Neural crest cell (in vitro differentiated cells): ENCODE results near the gene ADAMTS4. TPM values are rescaled to one million over a fixed set of nuclear protein-coding genes. Genes with fewer than 3 reads are reported as not detected.

Experiments used
- DNase-seq: peaks from one replicate; pipeline ENCODE4 v3.0.0; 2021; ENCODE audit warnings: low read depth, mixed read lengths, low spot score
- H3K27ac Mint-ChIP-seq: one replicate; pipeline ENCODE4 v1.8.0; 2021; ENCODE audit warnings: mild to moderate bottlenecking, mixed read lengths; ENCODE audit not compliant: unreplicated experiment
- H3K27me3 Mint-ChIP-seq: 2 replicates; pipeline ENCODE4 v1.8.0; 2021; ENCODE audit warnings: low read depth, mild to moderate bottlenecking, mixed read lengths
- H3K36me3 Mint-ChIP-seq: 2 replicates; pipeline ENCODE4 v1.8.0; 2021; ENCODE audit warnings: low read depth, mild to moderate bottlenecking, mixed read lengths
- H3K4me1 Mint-ChIP-seq: 2 replicates; pipeline ENCODE4 v1.8.0; 2021; ENCODE audit warnings: mixed read lengths
- H3K4me3 Mint-ChIP-seq: one replicate; pipeline ENCODE4 v1.8.0; 2021; ENCODE audit warnings: mild to moderate bottlenecking, mixed read lengths
- H3K9me3 Mint-ChIP-seq: 2 replicates; pipeline ENCODE4 v1.8.0; 2021; ENCODE audit warnings: mixed read lengths
- CTCF ChIP-seq: fragments of 200-600 bp; sonication (generic); conservative IDR thresholded peaks from 2 replicates; pipeline ENCODE4 v1.5.0; 2021; ENCODE audit warnings: antibody characterized with exemption, mild to moderate bottlenecking
- total RNA-seq: library from RNA; stranded (reverse); gene quantifications from 2 replicates; pipeline ENCODE4 v1.2.1, GENCODE V29; 2021

ADAMTS4 gene
- total RNA-seq, 1 donor from 2014 or later: 4.6 TPM

GRCh38 chr1:161218301-161219077 lies 19.6 kb upstream of the ADAMTS4 start:
- no peak for TF ChIP-seq CTCF
- H3K4me3 Mint-ChIP-seq: no peak overlapping the region
- no peak overlapping the region for H3K27ac Mint-ChIP-seq

GRCh38 chr1:161217831-161218230 lies 19.0 kb upstream of the ADAMTS4 start:
- H3K27me3 Mint-ChIP-seq: no peaks in the 10 kb centered on the region
- no peak for DNase-seq
- H3K36me3 Mint-ChIP-seq: peaks cover 19% of the 10 kb centered on the region
- no peak overlapping the region for H3K27ac Mint-ChIP-seq
- H3K4me3 Mint-ChIP-seq: no peak overlapping the region
- no peaks in the 10 kb centered on the region for H3K9me3 Mint-ChIP-seq
- peaks cover 14% of the 10 kb centered on the region for H3K4me1 Mint-ChIP-seq
- TF ChIP-seq CTCF: no peak

More at GRCh38 chr1:161218301-161219077, 19.6 kb upstream of the ADAMTS4 start:
- no peaks in the 10 kb centered on the region for H3K27me3 Mint-ChIP-seq
- DNase-seq: no peak
- H3K4me1 Mint-ChIP-seq: peaks cover 9% of the 10 kb centered on the region
- H3K9me3 Mint-ChIP-seq: no peaks in the 10 kb centered on the region
- H3K36me3 Mint-ChIP-seq: peaks cover 13% of the 10 kb centered on the region

GRCh38 chr1:161216945-161217712 lies 18.3 kb upstream of the ADAMTS4 start:
- peaks cover 22% of the 10 kb centered on the region for H3K36me3 Mint-ChIP-seq
- no peak for DNase-seq
- TF ChIP-seq CTCF: no peak
- no peak overlapping the region for H3K27ac Mint-ChIP-seq
- no peak overlapping the region for H3K4me3 Mint-ChIP-seq
- no peaks in the 10 kb centered on the region for H3K9me3 Mint-ChIP-seq
- H3K4me1 Mint-ChIP-seq: peaks cover 14% of the 10 kb centered on the region
- H3K27me3 Mint-ChIP-seq: no peaks in the 10 kb centered on the region

- peaks cover 26% of the 10 kb centered on the region for H3K36me3 Mint-ChIP-seq
- no peak within 1 kb of the TSS for H3K4me3 Mint-ChIP-seq
- H3K9me3 Mint-ChIP-seq: no peaks in the 10 kb centered on the region
- H3K4me1 Mint-ChIP-seq: peaks cover 15% of the 10 kb centered on the region
- no peaks in the 10 kb centered on the region for H3K27me3 Mint-ChIP-seq
- no peak within 1 kb of the TSS for H3K27ac Mint-ChIP-seq
- DNase-seq: no peak
- no peak for TF ChIP-seq CTCF
These were observed 16.2 kb upstream of the ADAMTS4 start, which contains the start of gene FCER1G for GRCh38 chr1:161215076-161215475. Gene FCER1G (plus strand): TSS chr1:161215295. CDS start chr1:161215322, 27 bp downstream.

GRCh38 chr1:161214369-161214768 lies 15.5 kb upstream of the ADAMTS4 start:
- H3K36me3 Mint-ChIP-seq: peaks cover 29% of the 10 kb centered on the region

More at GRCh38 chr1:161214369-161214768, 15.5 kb upstream of the ADAMTS4 start:
- TF ChIP-seq CTCF: no peak
- no peaks in the 10 kb centered on the region for H3K9me3 Mint-ChIP-seq
- DNase-seq: no peak
- no peak overlapping the region for H3K4me3 Mint-ChIP-seq
- H3K27ac Mint-ChIP-seq: no peak overlapping the region
- peaks cover 21% of the 10 kb centered on the region for H3K4me1 Mint-ChIP-seq
- H3K27me3 Mint-ChIP-seq: no peaks in the 10 kb centered on the region
